Iris pigment epithelial cell (primary cell): Measurements from ENCODE around the gene SURF4.

Experiments
- DNase-seq: peaks from one replicate; pipeline ENCODE4 v3.0.0-alpha.2; 2011; ENCODE audit warnings: low read depth

The SURF4 gene

DNA sequence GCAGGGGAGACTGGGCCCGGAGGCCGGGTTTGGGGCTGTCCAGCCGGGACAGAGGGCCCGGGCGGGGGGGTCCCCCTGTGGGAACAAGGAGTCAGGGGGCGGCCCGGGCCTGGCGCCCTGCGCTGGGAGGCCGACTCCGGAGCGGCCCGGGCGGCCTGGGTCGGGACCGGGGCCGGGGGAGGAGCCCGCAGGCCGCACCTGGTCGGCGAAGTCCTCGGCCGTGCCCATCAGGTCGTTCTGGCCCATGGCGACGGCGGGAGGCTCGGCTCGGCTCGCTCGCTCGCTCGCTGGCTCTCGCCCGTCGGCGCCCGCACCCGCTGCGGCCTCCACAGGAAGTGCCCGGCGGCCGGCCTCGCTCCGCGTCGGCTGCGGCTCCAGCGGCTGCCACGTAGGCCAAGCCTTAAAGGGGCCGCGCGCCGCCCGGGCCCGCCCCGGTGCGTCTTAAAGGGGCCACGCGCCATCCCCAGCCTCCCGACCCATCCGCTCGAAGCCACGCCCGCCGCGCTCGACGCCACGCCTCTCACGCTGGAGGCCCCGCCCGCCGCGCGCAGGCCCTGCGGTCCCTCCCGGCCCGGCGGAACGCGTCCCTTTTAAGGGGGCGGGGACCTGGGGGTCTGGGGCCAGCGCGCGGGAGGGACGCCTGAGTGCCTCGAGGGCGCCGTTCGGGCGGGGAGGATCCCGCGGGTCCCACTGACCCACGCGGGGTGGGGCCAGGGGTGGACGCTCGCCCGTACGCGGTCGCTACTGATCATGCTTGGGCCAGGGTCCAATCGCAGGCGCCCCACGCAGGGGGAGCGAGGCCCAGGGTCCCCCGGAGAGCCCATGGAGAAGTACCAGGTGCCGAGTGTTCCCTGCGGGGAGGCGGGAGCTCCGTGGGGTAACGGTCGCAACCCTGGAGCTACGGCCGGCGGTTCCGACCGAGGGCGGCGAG, at the start of gene SURF4, which contains the start of gene STKLD1:
Gene SURF4, minus strand, starts transcription at position 337 of the 931 bp plus-strand sequence. Its CDS starts 91 bp downstream, at position 246.
Gene STKLD1, plus strand, starts transcription at position 643 of the 931 bp plus-strand sequence. Its CDS starts 108 bp downstream, at position 751.
- DNase-seq: peak; percentile 97

DNA sequence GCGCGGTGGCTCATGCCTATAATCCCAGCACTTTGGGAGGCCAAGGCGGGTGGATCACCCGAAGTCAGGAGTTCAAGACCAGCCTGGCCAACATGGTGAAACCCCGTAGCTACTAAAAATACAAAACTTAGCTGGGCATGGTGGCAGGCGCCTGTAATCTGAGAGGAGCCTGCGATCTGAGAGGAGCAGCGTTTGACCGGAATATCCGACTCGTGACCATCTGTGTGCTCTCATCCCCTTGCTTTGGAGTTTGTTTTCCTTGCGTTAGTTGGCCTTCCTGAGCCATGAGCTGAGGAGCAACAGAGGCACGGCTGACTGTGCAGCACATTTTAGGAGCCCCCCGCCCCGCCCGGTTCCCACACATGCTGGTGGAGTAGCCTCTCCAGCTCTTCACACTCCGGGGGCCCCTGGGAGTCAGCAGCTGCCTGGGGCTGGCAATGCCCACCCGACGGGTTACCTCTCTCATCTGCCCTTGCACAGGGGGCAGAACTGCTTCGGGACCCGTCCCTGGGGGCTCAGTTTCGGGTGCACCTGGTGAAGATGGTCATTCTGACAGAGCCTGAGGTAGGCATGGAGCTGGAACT, 49.3 kb upstream of the SURF4 start:
- DNase-seq: no peak

DNA sequence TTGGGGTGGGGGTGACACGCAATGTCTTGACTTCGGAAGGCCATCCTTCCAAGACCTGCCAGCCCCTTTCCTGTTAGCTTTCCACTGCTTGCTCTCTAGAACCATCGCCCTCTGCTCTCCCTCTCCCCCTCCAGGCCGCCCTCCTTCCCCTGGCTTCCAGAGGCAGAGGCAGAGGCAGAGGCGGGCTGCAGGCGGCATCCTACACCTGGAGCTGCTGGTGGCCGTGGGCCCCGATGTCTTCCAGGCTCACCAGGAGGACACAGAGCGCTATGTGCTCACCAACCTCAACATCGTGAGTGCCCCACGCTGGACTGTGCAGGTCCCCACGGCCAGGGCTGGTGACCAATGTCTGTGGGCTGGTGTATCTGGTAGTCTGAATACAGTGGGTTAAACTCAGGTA, 48.3 kb upstream of the SURF4 start:
- DNase-seq: no peak

DNA sequence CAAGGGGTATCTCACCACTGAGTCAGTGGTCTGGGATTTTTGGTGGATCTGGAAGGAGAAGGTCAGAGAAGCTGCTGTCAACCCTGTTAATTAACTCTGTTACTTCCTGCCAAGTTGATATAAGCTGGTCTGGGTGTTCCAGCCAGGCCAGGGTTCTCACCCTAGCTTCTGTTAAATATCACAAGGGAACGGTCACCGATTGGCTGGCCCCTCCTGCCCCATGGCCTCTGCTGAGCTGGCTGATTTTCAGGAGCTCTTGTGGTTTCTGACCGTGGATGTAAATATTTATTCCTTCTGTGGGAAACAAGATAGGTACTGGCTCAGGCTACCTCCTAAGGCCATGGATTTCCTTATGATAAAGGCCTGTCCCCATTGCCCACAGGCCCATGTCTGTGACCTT, 47.4 kb upstream of the SURF4 start:
- DNase-seq: peak; percentile 69

- DNase-seq: peak; percentile 11
Observed at GRCh38 chr9:133421615-133422542, 46.0 kb upstream of the SURF4 start, which contains the start of gene ADAMTS13. TSS of gene ADAMTS13 (plus strand) at chr9:133422367. CDS start at chr9:133422444, 77 bp downstream.

- no peak for DNase-seq
Observed at GRCh38 chr9:133420392-133420827, 44.5 kb upstream of the SURF4 start.

GRCh38 chr9:133419005-133419404, 43.1 kb upstream of the SURF4 start:
- no peak for DNase-seq

GRCh38 chr9:133417541-133418461, 41.9 kb upstream of the SURF4 start, which contains the start of gene REXO4:
TSS of gene REXO4 (minus strand) at chr9:133418010. CDS start at chr9:133417844, 166 bp downstream.
- DNase-seq: peak; percentile 87

- DNase-seq: no peak
Observed at GRCh38 chr9:133415170-133415569, 39.3 kb upstream of the SURF4 start.

GRCh38 chr9:133408042-133408441, 32.2 kb upstream of the SURF4 start:
- DNase-seq: no peak

GRCh38 chr9:133406480-133407307, 30.8 kb upstream of the SURF4 start:
- peak; percentile 73 for DNase-seq

- peak; percentile 45 for DNase-seq
Observed at GRCh38 chr9:133405508-133406438, 29.9 kb upstream of the SURF4 start.

DNA sequence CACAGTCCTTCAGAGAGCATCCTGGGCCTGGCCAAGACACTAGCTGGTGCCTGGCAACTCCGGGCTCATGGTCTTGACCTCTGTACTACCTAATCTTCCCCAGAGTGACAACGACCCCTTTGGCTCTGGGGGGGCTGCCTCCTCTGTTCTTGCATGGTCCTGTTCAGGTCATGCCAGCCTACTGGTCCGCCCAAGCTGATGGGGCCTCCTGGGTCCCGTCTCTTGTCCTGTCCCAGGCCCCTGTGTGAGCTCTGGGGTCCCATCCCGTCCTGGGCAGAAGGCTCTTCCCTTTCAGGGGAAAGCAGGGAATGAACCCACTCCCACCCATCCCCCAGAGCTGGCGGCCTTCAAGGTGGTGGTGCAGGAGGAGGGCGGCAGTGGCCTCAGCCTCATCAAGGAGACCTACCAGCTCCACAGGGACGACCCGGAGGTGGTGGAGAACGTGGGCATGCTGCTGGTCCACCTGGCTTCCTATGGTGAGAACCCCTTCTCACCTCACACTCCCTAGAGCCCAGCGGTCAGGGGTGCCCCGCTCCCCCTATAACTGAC, 28.7 kb upstream of the SURF4 start:
- no peak for DNase-seq

- peak; percentile 7 for DNase-seq
Observed at GRCh38 chr9:133403766-133404453, 28.1 kb upstream of the SURF4 start.

DNA sequence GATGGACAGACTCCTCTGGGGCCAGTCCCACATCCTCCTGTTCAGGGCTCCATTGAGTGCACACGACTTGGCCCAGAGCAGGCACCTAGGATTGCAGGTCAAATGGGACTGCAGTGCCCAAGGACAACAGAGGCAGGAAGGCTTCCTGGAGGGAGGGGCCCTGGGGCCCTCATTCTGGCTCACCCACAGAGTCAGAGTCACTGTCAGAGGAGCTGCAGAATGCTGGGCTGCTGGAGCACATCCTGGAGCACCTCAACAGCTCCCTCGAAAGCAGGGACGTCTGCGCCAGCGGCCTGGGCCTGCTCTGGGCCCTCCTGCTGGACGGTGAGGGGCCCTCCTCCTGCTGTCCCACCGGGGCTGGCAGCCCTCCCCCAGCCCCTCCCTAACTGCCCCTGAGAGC, 26.8 kb upstream of the SURF4 start:
- no peak for DNase-seq

DNA sequence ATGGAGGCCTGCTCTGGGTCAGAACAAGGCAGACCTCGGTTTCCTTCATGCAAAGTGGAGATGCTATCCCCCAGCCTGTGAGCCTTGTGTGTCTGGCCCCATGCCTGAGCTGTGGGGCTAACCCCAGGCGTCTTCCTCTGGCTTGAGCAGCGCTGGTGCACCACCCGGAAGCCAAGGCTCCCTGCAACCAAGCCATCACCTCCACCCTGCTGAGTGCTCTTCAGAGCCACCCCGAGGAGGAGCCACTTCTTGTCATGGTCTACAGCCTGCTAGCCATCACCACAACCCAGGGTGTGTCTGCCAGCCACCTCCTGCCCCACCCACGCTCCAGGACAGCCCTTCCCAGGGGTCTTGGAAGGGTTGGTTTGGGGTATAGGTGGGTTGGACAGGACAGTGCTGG, 25.7 kb upstream of the SURF4 start:
- no peak for DNase-seq

GRCh38 chr9:133400292-133400691, 24.4 kb upstream of the SURF4 start:
- no peak for DNase-seq

- DNase-seq: no peak
Observed at GRCh38 chr9:133397895-133398294, 22.0 kb upstream of the SURF4 start.
